Measurements from ENCODE around the gene TNFRSF6B.

DNA sequence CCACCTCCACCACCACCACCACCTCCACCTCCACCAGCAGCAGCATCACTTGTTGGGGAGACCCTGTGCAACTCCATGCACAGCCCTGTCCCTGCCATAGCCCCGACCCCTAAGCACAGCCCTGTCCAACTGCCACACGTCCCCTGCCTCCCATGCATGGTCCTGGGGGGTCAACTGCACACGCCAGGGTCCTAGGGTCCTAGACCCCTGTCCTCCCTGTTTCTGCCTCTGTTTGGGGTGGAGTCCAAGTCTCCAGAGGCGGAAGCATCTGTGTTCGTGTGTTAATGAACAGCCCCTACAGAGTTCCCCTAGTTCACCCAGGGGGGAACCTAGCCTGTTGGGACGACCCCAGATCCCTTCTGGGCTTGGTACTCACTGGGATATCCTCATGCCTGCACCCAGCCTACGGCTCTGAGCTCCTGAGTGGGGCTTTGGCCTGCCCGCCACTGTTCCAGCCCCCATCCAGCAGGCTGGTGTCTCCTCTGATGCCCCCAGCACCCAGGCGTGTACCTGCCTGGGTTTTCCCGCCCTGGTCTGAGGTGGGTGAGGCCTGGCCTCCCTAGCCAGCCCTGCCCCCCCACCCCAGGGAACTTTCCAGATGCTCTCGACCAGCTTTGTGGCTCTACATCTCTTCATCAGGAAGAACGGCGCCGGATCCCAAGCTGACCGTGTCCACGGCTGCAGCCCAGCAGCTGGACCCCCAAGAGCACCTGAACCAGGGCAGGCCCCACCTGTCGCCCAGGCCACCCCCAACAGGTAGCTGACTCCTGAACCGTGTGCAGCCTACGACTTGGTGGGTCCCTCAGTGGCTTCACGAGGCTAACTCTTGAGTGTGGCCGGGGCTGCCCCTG, 2.5 kb upstream of the TNFRSF6B start:
- TF ChIP-seq, protein P1, sequence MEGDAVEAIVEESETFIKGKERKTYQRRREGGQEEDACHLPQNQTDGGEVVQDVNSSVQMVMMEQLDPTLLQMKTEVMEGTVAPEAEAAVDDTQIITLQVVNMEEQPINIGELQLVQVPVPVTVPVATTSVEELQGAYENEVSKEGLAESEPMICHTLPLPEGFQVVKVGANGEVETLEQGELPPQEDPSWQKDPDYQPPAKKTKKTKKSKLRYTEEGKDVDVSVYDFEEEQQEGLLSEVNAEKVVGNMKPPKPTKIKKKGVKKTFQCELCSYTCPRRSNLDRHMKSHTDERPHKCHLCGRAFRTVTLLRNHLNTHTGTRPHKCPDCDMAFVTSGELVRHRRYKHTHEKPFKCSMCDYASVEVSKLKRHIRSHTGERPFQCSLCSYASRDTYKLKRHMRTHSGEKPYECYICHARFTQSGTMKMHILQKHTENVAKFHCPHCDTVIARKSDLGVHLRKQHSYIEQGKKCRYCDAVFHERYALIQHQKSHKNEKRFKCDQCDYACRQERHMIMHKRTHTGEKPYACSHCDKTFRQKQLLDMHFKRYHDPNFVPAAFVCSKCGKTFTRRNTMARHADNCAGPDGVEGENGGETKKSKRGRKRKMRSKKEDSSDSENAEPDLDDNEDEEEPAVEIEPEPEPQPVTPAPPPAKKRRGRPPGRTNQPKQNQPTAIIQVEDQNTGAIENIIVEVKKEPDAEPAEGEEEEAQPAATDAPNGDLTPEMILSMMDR (IDR thresholded peaks at IDR 0.05; ENCODE audit: borderline replicate concordance, extremely low read depth, low read length, poor library complexity, severe bottlenecking): no peak
- TF ChIP-seq EZH2 (IDR thresholded peaks at IDR 0.05; ENCODE audit: borderline replicate concordance, low read depth, low read length, severe bottlenecking): no peak
